Smooth muscle cell (in vitro differentiated cells): ENCODE data around the gene ZDHHC13. TPM values are rescaled to one million over a fixed set of nuclear protein-coding genes. Genes with fewer than 3 reads are reported as not detected.

ENCODE experiments used
- DNase-seq: peaks from one replicate; lab custom pipeline; 2025; ENCODE audit not compliant: unreplicated experiment; lab: John Stamatoyannopoulos, UW
- H2AFZ ChIP-seq: fragments of 200-600 bp; sonication (generic); 2 replicates; pipeline ENCODE4 v1.6.0; 2016; ENCODE audit warnings: antibody characterized with exemption, low read depth, mild to moderate bottlenecking
- H3F3A ChIP-seq: fragments of 200-600 bp; sonication (generic); 2 replicates; pipeline ENCODE4 v1.6.0; 2017; ENCODE audit warnings: antibody characterized with exemption, low read depth
- H3K27ac ChIP-seq: fragments of 200-600 bp; sonication (generic); 2 replicates; pipeline ENCODE4 v1.5.1; 2016; ENCODE audit warnings: low read depth, mild to moderate bottlenecking
- H3K27me3 ChIP-seq: fragments of 200-600 bp; sonication (generic); 2 replicates; pipeline ENCODE4 v1.6.1; 2016; ENCODE audit warnings: low read depth, mild to moderate bottlenecking
- H3K36me3 ChIP-seq: fragments of 200-600 bp; sonication (generic); 2 replicates; pipeline ENCODE4 v1.5.1; 2016; ENCODE audit warnings: low read depth
- H3K4me1 ChIP-seq: fragments of 200-600 bp; sonication (generic); 2 replicates; pipeline ENCODE4 v1.5.1; 2016; ENCODE audit warnings: low read depth
- H3K4me2 ChIP-seq: fragments of 200-600 bp; sonication (generic); 2 replicates; pipeline ENCODE4 v1.6.0; 2016; ENCODE audit warnings: mild to moderate bottlenecking
- H3K4me3 ChIP-seq: fragments of 200-600 bp; sonication (generic); 2 replicates; pipeline ENCODE4 v1.5.1; 2016; ENCODE audit warnings: mild to moderate bottlenecking
- H3K79me2 ChIP-seq: fragments of 200-600 bp; sonication (generic); 2 replicates; pipeline ENCODE4 v1.6.0; 2016; ENCODE audit warnings: low read depth, mild to moderate bottlenecking
- H3K9ac ChIP-seq: fragments of 200-600 bp; sonication (generic); 2 replicates; pipeline ENCODE4 v1.6.0; 2016; ENCODE audit warnings: low read depth
- H3K9me3 ChIP-seq: fragments of 200-600 bp; sonication (generic); replicated peaks from 2 replicates; pipeline ENCODE4 v1.5.1; 2016; ENCODE audit warnings: low read depth
- H4K20me1 ChIP-seq: fragments of 200-600 bp; sonication (generic); 2 replicates; pipeline ENCODE4 v1.6.0; 2016; ENCODE audit warnings: low read depth
- WGBS: methylation state at CpG from one replicate; pipeline ENCODE4 v1.1.7; 2016; ENCODE audit warnings: low lambda C conversion rate; 5-methylcytosine and 5-hydroxymethylcytosine counted together
- polyA plus RNA-seq: library from polyadenylated mRNA; unstranded; fragments of >200 nt; fragmentation: Nextera tagmentation; extraction: Ambion mirVana; gene quantifications from 2 replicates; pipeline ENCODE4 v1.2.1, GENCODE V29; 2016
- total RNA-seq: library from RNA; depleted of rRNA; stranded (reverse); fragments of >200 nt; gene quantifications from 2 replicates; pipeline ENCODE4 v1.2.3, GENCODE V29; 2014
- TF ChIP-seq, protein P1 (sequence below): fragments of 200-600 bp; sonication (generic); IDR thresholded peaks from 2 replicates; pipeline ENCODE4 v1.5.1; 2017; ENCODE audit warnings: borderline replicate concordance, mild to moderate bottlenecking, antibody characterized with exemption; ENCODE audit not compliant: insufficient read depth, poor library complexity, severe bottlenecking

Gene ZDHHC13
- total and polyA plus RNA-seq, 2 experiments from 2014 or later, result 12.8 to 17.3 TPM

DNA sequence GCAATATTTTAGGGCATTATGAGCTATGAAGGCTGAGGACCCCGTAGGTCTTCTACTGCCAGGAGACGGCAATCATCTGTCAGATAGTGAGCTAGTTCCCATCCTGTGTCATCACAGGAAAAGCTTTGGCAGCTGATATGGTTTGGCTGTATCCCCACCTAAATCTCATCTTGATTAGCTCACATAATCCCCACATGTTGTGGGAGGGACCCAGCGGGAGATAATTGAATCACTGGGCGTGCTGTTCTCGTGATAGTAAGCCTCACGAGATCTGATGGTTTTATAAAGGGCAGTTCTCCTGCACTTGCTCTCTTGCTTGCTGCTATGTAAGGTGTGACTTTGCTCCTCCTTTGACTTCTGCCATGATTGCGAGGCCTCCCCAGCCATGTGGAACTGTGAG is 66.7 kb downstream of the ZDHHC13 start:
- Histone ChIP-seq H2AFZ (no peak overlapping the region), H3K27ac (no peak overlapping the region), H3K36me3 (no peaks in the 10 kb centered on the region), H4K20me1 (no peaks in the 10 kb centered on the region), H3K27me3 (no peaks in the 10 kb centered on the region), H3K4me1 (peaks cover 4% of the 10 kb centered on the region), H3K9me3 (no peaks in the 10 kb centered on the region), H3K79me2 (no peaks in the 10 kb centered on the region), H3K9ac (no peak overlapping the region), H3K4me2 (no peak overlapping the region), H3F3A (no peaks in the 10 kb centered on the region), H3K4me3 (no peak overlapping the region)
- TF ChIP-seq, protein P1, sequence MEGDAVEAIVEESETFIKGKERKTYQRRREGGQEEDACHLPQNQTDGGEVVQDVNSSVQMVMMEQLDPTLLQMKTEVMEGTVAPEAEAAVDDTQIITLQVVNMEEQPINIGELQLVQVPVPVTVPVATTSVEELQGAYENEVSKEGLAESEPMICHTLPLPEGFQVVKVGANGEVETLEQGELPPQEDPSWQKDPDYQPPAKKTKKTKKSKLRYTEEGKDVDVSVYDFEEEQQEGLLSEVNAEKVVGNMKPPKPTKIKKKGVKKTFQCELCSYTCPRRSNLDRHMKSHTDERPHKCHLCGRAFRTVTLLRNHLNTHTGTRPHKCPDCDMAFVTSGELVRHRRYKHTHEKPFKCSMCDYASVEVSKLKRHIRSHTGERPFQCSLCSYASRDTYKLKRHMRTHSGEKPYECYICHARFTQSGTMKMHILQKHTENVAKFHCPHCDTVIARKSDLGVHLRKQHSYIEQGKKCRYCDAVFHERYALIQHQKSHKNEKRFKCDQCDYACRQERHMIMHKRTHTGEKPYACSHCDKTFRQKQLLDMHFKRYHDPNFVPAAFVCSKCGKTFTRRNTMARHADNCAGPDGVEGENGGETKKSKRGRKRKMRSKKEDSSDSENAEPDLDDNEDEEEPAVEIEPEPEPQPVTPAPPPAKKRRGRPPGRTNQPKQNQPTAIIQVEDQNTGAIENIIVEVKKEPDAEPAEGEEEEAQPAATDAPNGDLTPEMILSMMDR, result no peak
- WGBS, result 97% methylated on average over 7 of the region's 7 CpGs
- DNase-seq, result no peak

DNA sequence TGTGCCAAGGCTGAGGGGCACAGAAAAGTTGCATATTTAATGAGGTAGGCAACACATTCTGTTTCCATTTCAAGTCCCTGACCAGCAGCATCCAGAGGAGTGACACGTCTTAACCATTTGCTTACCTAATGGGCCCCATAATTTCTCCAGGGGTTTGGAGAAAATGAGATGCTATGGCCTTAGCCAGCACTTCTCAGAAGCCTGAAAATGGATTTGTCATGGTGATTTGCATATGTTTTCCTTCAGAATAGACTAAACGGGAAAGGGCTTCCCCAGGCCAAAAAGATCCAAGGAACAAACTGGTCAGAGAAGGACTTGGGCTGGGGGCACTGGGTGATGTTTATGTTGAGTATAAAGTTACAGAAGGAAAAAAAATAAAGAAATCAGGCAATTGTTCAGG is 68.1 kb downstream of the ZDHHC13 start:
- Histone ChIP-seq H3K27ac (no peak overlapping the region), H3K27me3 (no peaks in the 10 kb centered on the region), H3K4me3 (no peak overlapping the region), H4K20me1 (no peaks in the 10 kb centered on the region), H3K36me3 (no peaks in the 10 kb centered on the region), H3K79me2 (no peaks in the 10 kb centered on the region), H3K4me2 (no peak overlapping the region), H3K9me3 (no peaks in the 10 kb centered on the region), H2AFZ (no peak overlapping the region), H3K9ac (no peak overlapping the region), H3F3A (no peaks in the 10 kb centered on the region), H3K4me1 (peaks cover 4% of the 10 kb centered on the region)
- 77% methylated on average over 2 of the region's 2 CpGs for WGBS
- TF ChIP-seq, protein P1, result no peak
- DNase-seq, result no peak

DNA sequence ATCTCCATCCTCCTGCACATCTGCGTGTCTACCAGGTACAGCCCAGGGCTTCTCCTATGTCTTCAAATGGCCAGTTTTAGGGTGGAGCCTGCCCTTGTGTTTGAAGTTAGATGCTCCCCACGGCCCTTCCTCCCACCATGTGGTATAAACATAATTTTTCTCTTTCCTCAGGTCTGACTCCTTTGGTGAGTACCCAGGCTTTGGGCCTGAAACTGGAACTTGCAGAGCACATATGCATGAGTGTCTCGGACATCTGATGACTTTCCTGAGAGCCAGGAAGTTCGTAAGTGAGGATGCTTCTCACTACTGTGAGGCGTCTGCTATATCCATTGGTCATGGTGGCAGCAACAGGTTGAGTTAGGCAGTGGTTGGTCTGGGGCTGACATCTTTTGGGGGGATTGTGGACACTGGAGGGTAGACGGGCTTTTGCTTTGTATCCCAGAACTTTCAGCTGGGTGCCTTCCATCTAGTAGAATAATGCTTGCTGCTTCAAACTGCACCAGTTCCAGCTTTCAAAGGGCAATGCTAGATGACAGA is 68.6 kb downstream of the ZDHHC13 start:
- H2AFZ ChIP-seq, result no peak overlapping the region
- no peak overlapping the region for H3K4me2 ChIP-seq
- H3K27me3 ChIP-seq, result no peaks in the 10 kb centered on the region
- no peaks in the 10 kb centered on the region for H3K79me2 ChIP-seq
- no peak for DNase-seq
- peaks cover 4% of the 10 kb centered on the region for H3K4me1 ChIP-seq
- H3K9ac ChIP-seq, result no peak overlapping the region
- H3F3A ChIP-seq, result no peaks in the 10 kb centered on the region
- H3K36me3 ChIP-seq, result no peaks in the 10 kb centered on the region
- H4K20me1 ChIP-seq, result no peaks in the 10 kb centered on the region
- TF ChIP-seq, protein P1, result no peak
- WGBS, result 72% methylated on average over 6 of the region's 6 CpGs
- no peaks in the 10 kb centered on the region for H3K9me3 ChIP-seq
- no peak overlapping the region for H3K27ac ChIP-seq
- H3K4me3 ChIP-seq, result no peak overlapping the region

DNA sequence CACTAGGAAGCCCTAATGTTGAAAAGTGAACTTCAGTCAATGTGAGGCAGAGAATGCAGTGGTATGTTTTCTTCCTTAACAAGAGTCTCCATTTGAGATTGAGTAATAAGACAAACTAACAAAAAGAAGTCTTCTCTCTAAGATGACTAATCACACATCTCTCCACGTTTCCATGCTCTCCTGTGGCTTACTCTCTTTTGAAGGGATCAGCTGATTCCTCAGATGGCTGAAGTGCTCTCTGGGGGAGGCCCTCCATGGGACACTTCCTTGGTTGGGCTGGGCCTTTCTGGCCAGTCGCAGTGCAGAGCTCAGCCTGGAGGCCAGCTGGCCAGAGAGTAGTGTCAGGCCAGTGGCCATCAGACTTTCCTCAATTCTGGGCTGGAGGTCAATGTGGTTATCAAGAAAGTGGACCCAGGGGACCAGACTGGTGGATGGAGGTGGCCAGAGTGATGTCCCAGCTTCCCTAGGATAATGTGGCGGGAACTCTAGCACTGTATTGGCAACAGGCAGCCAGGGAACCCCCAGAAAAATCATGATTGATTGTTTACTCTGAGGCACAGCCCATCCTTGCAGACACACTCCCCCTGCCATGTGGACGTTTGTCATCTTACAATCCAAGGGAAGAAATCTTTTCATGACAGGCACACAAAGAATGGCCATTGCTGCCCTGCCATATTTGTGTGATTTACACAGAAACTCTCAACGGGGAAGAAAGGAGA is 70.3 kb downstream of the ZDHHC13 start:
- TF ChIP-seq, protein P1, result no peak
- Histone ChIP-seq H4K20me1 (no peaks in the 10 kb centered on the region), H3K4me3 (no peak overlapping the region), H3K27me3 (no peaks in the 10 kb centered on the region), H3K27ac (no peak overlapping the region), H3K4me1 (peaks cover 4% of the 10 kb centered on the region), H3K36me3 (no peaks in the 10 kb centered on the region), H3F3A (no peaks in the 10 kb centered on the region), H3K9ac (no peak overlapping the region), H2AFZ (no peak overlapping the region), H3K9me3 (no peaks in the 10 kb centered on the region), H3K79me2 (no peaks in the 10 kb centered on the region), H3K4me2 (no peak overlapping the region)
- no peak for DNase-seq
- WGBS, result 82% methylated on average over 5 of the region's 5 CpGs
